Right kidney (tissue), 1 donor: Measurements from ENCODE around the gene COBLL1.
A peak's percentile ranks its signal among the peaks of the same experiment; 100 is the strongest.

ENCODE experiments used
- DNase-seq: peaks from one replicate; pipeline ENCODE4 v3.0.0-alpha.2; 2016

The COBLL1 gene

DNA sequence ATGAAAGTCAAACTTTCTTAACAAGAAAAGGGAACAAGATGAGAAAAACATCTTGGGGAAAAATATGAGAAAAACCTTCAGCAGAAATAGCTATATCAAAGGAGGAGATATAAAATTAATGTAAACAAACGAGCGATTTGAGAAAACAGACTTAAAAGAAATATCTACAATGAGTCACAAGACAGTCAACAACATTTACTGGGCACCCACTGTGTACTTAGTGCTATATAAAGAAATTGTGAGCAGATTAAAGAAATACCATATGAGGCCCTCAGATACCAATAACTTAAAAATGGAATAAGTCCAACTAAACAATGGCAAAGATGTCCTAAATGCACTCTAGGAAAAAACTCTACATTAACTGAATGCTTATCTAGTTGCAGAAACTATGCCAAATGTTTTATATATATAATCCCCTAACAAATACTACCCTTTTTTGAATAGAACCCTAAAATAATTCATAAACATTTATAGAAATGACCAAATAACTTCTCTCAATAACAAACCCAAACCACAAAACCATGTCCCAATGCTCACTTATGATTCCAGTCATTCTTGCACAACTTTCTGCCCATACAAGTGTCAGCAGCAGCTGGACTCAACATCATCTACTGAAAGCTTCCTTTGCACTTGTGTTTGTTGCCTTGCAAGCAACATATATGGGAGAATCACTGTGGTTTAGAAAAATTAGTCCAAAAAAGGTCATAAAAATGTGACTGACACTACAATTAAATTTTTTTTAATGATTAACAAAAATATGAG lies 83.5 kb downstream of the COBLL1 start:
- no peak for DNase-seq

DNA sequence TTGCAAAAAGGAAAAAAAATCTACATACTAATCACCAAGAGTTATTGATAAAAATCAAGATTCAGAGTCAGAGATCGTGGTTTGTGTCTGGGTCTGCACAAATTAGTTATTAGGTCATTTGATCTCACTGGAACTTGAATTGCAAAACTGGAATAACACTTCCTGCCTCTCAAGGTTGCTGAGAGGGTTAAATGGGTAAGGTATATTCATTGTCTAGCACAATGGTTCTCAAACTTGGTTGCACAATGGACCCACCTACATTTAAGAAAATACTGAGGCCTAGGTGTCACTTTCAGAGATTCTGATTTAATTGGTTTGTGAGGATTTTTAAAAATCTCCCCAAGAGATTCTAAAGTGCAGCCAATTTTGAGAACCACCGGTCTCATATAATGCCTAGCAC lies 84.8 kb downstream of the COBLL1 start:
- DNase-seq: no peak

DNA sequence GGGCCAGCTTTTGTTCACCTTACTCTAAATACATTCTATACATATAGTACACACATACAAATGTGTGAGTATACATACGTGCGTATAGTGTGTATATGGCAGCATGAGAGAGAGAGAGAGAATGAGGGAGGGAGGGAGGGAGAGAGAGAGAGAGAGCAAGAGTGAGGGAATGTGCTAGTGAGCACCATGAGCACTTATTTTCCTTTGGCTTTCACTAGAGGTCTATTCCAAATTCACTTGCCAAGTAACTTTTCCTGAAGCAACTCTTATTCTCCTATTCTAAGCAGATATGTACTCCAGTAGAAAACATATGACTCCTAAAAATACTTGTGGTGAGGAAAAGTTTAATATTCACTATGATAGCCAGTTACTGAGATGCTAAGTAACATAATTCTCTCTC lies 85.7 kb downstream of the COBLL1 start:
- DNase-seq: no peak

DNA sequence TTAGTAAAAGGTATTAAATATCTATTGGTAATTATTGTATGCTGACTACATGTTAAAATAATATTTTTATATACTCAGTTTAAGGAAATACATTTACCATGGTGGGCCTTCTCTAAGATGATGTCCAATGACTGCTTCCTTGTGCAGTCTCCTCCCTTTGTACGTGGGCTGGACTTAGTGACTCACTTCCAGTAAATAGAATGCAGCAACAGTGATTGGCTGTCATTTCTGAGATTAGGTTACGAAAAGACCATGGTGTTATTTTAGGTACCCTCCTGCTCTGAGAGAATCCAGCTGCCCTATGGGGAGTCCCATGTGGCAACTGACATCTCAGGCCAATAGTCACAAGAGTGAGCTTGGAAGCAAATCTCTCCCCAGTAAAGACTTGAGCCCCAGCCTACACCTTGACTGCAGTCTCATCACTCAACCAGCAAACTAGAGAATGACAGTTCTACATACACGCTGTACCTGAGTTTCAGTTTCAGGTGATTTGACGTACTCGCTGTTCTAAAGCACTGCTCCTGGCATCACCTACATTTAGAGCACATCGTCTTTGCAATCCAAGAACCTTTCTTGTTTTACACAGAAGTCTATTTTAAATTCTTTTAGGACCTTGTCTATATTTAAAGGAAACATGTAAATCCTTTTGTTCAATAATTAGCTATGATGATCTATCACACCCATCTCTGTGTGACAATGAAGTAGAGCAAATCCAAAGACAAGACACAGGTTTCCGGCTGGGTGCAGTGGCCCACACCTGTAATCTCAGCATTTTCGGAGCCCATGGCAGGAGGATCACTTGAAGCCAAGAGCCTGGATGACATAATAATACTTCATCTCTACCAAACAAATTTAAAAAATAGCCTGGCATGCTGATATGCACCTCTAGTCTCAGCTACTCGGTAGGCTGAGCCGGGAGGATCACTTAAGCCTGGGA lies 87.2 kb downstream of the COBLL1 start:
- no peak for DNase-seq

DNA sequence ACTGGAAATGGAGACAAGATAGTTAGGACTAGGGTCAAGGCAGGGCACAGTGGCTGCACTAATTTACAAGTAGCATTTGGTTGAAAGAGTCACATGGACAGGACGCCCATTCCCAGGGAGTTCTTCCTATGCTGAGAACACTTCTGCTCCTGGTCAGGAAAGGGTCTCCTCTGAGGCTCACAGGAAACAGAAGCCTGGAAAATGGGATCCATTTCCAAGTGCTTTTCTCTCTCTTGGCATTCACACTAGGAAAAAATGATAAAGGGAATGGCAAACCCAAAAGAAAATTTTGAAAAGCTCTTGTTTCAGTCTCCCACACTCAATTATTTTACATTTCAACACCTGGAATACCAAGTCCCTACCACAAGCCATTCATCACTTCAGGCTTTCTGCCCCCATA lies 88.7 kb downstream of the COBLL1 start:
- no peak for DNase-seq

DNA sequence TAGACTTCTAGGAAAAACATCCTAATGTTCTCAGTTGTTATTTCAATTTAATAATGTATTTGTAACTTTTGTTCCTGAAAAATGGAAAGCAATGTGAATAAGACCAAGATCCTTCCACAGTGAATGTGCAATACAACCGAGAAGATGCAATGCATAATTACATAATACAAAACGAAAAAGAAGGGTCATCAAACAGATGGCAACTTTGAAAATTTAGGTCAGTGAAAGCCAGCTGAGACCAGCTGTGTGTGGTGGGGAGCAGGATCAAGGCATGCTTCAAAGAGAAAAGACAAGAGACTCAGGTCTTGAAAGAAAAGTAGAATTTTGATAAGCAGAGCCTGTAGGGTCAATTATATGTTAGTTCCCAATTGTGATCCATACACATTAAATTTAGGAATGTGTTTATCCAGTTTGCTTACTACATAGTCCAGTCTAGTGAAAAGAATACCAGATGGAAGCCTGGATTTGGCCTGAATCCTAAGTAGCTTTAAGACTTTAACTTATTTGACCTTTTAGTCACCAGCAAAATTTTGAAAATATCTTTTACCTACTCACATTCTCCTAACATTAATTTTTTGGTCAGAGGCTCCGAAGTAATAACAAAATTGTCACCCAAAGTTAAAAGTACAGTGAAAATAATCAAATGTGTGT lies 93.7 kb downstream of the COBLL1 start:
- no peak for DNase-seq

DNA sequence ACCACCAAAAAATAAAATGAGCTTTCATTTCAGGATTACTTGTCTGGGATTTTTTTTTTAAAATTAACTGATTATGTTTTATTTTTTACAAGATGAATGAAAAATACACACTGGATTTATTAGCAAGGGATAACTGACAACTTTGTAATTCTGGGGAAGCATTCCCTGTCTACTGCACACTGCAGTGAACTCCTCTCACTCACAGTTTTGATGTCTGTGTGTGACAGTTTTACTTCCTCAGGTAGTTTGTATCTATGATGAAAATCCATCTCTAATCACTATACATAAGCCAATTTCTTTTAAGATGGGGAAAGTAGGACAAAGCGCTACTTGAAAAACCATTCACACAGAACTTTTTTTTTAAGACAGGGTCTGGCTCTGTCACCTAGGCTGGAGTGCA lies 94.5 kb downstream of the COBLL1 start:
- DNase-seq: no peak

DNA sequence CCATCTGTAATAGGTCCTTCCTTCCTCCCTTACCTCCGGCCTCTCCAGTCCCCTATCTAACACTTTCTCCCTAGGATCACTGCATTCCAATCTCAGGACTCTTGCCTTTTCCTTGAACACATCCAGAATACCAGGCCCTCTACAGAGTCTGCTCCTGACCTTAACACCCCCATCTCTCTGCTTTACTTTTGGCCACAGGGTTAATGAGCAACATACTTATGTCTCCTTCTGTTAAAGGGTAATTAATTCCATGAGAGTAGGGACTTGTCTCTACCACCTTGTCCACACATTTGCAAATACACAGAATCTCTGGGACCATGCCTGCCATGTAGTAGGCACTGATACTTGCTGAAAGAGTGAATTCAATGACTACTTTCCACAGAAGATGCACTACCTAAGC lies 94.9 kb downstream of the COBLL1 start:
- DNase-seq: no peak

DNA sequence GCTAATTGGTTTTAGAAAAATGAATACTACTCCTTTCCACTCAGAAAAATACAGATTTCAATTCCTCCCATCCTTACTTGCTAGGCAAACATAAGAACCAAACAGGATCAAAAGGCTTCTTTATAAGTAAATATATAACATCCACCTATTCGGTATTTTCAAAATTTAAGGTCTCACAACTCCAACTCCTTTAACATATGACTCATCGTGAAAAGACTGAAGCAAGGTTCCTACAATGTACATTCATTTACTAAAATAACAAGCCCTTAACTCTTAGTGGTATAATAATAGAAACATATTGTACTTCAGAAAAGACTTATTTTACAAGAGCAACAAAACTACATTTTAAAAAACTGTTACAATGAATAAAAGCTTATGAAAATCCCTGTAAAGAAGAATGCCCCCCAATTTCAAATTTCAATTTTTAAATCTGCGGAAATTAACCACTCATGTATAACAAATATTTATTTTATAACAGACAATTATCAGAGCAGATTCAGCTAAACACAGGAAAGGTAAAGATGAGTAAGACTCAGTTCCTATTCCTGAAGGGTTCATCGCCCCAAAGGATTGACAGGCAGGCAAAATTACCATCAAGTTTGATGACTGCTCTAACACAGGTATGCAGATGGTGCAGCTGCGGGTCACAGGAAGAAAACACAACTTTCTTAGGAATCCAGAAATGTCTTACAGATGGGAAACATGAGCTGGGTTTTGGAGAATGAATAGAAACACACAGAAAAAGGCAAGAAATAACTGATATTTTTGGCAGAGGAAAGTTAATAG lies 96.4 kb downstream of the COBLL1 start:
- DNase-seq: no peak

DNA sequence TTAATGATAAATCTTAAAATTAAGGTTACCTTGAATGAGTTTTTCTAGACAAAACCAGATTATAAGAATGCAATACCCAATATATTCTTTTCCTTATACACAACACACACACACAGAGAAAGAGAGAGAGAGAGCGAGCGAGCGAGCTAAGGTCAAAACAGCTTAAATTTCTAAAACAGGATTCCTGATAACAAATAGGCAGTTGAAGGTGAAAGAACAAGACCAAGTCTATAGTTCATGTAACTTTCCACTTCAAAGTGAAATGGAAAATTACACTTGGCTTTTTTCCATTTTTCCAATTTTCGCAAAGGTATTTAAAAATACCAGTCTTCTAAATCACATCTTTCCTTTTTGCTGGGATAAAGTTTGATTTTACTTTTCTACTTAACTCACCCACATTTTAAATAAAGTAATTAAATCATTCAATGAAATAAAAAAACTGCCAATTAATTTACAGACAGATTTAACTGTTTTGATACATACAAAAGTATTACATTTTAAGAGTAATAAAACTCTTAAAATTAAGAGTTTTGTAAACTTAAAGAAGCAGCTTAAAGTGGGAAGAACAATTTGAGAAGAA lies 98.8 kb downstream of the COBLL1 start:
- DNase-seq: no peak

DNA sequence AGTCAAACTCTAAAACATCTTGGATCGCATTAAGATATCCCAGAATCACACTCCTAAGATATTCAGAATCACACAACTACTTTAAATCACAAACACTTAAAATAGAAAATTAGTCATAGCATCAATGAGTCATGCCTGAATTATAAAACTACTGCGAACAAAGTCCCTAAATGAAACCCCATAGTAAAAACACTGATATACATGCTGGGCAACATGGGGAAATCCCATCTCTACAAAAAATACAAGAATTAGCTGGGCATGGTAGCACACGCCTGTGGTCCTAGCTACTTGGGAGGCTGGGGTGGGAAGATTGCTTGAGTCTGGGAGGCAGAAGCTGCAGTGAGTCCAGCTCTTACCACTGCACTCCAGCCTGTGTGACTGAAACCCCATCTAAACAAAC lies 101.7 kb downstream of the COBLL1 start:
- DNase-seq: no peak

DNA sequence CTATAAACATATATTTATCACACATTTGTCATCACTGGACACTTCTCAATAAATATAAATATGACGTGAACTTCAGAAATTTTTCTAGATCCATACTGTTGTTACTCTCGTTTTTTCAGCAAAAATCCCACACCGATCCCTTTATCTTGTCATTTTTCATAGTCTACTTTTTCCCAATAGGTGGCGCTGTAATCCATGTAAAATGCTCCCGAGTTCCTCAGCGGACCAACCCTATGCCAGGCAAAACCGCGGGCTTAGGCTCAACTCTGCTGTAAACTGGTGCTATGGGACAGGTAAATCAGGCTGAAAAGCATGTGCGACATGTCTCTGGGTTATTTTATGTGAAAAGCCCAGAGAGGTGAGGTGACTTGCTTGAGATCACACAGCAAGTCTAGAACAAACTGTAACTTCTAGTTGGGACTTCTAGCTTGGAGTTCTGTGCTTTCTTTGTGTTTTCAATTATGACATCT lies 104.0 kb downstream of the COBLL1 start:
- DNase-seq: peak; percentile 42

DNA sequence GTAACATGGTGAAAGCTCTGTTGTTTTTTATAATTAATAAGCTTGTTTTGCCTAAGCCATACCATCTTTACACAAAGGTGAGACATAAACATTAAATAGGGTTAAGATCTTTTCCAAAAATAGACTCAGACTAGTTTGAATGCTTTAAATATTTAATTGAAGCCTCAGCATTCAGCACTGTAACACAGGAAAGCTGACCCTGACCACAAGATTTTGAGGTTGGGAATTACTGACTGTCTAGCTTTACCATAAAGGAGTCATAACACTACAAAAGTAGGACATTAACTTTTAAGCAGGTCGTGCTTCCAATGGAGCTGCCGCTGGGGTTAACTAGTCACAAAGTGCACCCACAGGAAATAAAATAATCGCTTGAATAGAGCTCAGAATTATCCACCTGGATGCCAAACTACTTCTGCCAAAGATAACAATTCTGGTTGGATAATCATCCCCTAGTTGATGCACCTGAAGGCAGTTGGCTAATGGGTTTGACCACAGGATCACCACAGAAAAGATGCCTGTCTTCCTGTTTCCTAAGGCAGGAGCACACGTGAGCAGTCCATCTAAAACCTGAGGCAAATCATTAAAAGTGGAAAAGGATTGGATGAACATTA lies 106.2 kb downstream of the COBLL1 start:
- DNase-seq: no peak

DNA sequence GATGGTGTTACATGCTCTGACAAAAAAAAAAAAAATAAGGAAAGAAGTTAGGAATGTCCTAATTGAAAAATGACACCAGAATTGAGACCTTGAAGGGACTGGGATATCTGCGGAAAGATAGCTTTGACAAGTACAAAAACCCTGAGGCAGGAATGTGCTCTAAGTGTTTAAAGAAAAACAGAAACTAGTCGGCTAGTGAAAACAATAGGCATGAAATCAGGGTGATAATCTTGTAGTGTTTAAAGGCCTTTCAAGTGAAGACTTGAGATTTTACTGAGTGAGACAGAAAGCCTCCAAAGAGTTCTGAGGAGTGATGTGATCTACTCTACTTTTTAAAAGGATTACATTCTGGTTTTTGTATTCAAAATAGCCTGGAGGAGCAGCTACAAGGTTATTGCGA lies 107.4 kb downstream of the COBLL1 start:
- no peak for DNase-seq

DNA sequence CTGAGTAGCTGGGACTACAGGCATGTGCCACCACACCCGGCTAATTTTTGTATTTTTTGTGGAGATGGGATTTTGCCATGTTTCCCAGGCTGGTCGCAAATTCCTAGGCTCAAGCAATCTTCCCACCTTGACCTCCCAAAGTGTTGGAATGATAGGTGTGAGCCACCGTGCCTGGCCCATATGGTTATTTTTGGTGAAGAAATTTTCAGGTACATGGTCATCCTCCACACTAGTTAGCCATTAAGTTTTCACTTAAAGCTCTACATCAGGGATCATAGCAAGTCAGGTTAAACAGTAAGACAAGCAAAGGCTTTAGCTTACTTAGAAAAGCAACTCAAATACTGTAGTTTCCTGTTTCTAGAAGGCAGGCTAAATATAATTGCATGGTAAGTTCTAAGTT lies 116.1 kb downstream of the COBLL1 start:
- DNase-seq: no peak

DNA sequence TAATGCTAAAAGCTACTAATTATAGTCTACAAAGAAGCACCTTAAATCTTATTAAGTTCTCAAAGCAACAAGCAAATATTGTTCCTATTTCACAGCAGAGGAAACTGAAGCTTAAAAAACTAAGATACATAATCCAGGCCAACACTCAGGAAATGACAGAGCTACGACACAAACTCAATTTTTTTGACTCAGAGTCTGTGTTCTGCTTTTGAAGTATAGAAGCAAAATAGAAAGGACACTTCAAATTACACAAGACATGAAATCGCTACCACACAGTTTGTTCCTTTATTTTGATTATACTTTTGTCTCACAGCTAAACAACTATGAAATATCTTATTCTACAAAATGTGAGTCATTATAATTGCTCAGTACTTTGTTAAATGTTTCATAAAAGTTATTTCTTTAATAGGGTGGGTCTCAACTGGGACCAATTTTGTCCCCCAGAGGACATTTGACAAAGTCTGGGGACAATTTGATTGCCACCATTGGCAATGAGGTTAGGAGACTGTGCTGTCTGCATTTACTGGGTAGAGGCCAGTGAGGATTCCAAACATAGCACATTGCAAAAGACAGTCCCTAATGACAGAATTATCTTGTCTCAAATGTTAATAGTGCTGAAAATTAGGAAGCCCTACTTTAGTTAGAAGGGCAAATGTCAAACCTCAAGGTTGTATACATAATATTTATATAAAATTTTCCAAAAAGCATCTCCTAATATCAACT lies 118.8 kb downstream of the COBLL1 start:
- DNase-seq: no peak

DNA sequence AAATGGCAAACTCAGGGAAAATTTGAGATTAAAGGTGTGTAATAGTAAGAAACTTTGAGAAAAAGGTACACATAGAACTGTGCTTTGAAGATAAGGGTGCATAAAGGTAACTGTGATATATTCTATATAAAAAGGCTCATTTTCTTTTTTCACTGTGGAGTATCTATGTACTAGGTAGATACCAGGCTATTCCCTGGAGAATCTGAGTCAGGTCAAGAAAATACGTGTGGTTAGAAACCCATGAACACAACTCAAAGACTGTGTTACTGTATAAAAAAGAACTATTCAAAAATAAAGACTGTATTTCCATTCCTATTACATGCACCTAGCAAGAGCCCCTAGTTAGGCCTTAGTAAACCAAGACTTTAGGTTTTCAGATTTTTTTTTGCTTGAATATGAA lies 120.2 kb downstream of the COBLL1 start:
- DNase-seq: no peak

DNA sequence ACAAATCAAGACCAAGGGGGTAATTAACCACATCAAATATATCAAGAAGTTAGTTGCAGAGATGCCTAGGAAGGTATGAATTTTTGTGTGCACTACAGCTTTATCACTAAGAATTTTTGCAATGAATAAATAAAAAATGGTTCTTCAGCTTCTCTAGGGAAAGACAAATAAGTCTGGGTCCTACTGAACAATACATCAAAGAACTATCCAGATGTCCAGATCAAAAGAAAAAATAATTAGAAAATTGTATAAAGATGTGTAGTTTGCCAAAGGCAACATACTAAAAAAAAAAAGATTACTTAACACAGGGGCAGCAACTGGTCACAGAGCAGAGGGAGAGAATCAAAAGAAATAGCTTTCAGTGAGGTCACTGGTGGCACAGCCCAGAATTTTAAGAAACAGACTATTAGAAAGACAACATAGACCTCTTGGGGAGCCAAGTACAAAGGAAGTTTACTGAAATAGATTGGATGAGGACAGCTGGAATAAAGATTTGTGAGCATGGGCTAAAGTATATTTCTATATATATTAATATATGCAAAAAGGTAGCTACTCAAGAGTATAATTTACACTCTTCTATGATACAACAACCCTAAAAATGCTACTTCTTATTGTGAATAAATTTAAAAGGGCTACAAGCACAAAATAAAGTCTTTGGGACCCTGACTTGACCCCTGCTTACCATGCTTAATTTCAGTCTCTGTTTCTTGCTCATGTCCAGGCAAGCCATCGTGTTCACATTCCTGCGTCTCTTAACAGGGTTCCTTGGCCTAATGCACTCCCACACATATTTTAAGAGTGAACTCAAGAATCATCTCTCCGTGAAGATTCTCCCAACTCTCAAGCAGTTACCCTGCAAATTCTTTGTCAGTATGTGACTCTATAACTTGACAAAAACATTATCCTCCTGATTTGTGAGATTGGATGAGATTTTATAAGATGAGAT lies 121.4 kb downstream of the COBLL1 start:
- DNase-seq: no peak

DNA sequence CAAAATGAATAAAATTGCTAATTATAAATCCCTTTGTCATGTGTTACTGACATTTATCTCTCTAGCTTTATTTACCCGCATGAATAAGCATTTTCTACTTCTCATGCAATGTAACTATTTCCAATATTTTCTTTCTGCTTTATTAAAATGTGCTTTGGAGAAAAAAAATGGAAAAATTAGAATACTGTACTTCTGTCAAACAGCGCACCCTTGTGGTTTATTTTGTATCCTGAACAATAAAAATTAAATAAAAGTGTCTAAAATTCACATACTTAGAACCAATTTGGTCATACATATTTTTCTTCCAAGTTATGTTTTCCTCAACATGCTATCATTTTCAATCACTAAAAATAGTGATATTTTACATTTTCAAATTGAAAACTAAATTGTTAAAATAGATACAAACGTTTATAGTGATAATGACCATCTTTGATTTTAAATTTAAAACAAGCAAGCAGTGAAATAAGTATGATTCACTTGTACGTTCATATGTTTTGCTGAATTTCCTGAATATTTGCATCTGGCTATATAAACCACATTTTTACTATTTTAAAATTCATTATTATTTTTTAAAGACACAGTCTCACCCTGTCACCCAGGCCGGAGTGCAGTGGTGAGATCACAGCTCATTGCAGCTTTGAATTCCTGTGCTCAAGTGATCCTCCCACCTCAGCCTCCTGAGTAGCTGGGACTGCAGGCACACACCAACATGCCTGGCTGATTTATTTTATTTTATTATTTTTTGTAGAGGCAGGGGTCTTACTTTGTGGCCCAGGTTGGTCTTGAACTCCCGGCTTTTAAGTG lies 124.4 kb downstream of the COBLL1 start:
- no peak for DNase-seq
